Measurements from ENCODE around the gene RNF217.
"Not testable (repeated sequence)": the region's sequence is repeated elsewhere in the genome, so short reads cannot be mapped to it uniquely, and the experiment has no call there.

The RNF217 gene

DNA sequence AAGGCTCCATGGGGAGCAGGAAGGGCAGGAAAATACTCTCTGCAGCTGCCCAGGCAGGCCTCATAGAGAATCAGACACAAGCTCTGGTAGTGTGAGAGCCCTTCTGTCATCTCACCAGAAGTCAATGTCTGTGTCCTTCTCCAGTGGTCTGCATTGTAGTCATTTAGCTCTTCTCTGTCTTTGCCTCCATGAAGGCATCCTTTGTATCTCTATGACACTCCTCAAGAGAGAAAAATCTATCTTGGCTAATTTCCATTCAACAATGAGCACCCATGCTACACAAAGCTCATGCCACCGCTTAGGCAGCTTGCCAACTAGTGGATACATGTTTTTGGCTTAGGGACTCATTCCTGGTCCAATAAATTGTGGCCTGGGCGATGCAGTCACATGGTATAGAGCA, 92.1 kb downstream of the RNF217 start:
- DNase-seq (ENCODE audit: low spot score): no peak

DNA sequence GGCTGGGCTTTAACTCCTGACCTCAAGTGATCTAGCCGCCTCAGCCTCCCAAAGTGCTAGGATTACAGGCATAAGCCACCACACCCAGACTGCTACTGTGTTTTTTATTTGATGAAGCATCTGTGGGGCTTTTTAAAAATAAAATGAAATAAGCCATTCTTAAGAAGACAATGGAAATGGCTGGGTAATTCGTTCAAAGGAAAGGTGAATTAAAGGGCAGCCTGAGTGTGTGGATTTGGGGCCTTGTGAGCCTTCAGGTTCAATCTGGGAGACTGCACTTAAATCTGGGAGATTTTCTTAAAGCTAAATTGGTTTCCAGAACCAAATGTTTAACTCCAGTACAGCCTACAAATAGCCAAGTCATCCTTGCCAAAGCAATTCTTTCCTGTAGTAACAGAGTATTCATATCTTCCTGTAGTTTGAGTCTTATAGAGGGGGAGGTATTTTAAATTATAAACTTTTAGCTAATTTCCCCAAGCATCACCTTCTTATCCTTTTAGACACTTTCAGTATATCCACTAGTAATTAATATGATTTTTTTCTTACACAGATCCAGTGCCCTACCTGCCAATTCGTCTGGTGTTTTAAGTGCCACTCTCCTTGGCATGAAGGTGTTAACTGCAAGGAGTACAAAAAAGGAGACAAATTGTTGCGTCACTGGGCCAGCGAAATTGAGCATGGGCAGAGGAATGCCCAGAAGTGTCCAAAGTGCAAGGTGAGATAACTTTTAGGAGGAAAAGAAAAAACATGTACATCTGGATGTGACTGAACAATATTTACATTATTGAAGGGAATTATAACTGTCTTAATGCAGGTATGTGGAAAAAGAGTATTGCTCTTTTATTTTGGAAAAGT, 95.4 kb downstream of the RNF217 start:
- DNase-seq (ENCODE audit: low spot score): no peak

DNA sequence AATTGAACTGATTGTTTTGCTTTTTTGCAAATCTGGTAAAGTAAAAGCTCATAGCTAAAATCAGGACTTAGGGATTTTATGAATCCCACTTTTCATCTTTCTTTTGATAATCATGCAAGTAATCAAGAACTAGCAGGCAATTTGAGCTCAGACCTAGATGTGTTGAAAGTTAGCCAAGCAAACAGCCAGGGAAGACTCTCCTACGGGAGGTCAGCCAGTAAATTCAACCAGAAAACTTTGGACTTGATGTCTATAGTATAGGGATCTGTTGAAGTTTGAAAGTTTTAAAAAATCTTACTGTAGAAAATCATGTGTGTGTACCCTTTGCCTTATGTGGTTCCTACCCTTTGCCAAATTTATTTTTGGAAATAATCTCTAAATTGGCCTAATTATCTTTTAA, 96.3 kb downstream of the RNF217 start:
- no peak for DNase-seq (ENCODE audit: low spot score)

DNA sequence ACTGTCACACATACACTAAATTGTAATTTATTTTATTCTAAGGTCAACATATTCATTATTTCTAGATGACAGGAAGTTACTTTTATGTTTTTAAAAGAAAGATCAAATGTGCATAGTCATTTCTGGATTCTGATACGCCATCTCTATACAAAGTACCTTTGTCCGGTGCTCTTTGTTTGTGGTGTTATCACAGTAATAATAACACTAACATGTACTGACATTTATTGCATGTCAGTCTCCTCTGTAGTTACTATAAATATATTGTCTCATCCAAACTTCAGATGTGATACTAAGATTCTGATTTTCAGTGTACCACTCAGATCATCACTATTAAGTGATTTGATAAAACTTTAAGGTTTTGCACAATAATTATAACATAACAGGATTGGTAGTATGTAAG, 101.1 kb downstream of the RNF217 start:
- no peak for DNase-seq (ENCODE audit: low spot score)

DNA sequence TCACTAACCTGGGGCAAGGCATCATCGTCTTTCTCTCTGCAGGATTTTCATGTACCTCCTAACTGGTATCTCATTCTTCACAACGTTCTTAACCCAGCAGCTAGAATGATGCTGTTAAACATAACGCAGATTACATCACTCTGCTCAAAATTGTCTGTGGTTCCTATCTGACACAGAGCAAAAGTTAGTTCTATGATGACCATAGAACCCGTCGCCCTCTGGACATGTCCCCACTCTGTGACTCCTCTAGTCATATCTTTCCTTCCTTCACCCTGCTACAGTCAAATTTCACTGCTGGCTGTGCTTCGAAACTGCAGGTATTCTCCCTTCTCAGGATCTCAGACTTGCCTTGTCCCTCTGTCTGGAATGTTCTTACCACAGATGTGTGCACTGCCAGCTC, 103.9 kb downstream of the RNF217 start:
- DNase-seq (ENCODE audit: low spot score): no peak

GRCh38 chr6:125066964-125067363, 104.7 kb downstream of the RNF217 start:
- no peak for DNase-seq (ENCODE audit: low spot score)

GRCh38 chr6:125067552-125067951, 105.3 kb downstream of the RNF217 start:
- DNase-seq (ENCODE audit: low spot score): no peak

DNA sequence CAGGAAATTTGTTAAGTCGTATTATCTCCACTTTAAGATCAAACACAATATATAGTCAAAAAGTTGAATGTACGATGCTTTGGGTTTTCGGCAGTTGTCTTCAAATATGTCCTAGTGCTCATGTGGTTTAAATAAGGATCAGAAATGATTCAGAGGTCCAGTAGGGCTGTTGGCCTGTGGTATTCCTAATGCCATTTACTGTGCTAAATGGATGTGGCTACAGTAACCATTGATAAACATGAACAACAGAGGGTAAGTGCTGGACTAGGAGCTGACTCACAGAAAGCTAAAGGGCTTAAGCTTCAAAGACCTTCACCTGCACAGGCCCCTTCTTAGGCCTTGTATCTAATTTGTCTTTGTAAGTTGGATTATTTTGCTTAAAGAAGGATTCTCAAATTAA, 110.8 kb downstream of the RNF217 start:
- DNase-seq (ENCODE audit: low spot score): no peak

GRCh38 chr6:125074120-125074519, 111.9 kb downstream of the RNF217 start:
- DNase-seq (ENCODE audit: low spot score): no peak

- not testable (repeated sequence) for DNase-seq (ENCODE audit: low spot score)
Observed at GRCh38 chr6:125075073-125075472, 112.8 kb downstream of the RNF217 start.

- no peak for DNase-seq (ENCODE audit: low spot score)
Observed at GRCh38 chr6:125075741-125076481, 113.7 kb downstream of the RNF217 start.

- DNase-seq (ENCODE audit: low spot score): no peak
Observed at GRCh38 chr6:125076482-125076742, 114.2 kb downstream of the RNF217 start.

- DNase-seq (ENCODE audit: low spot score): no peak
Observed at GRCh38 chr6:125077453-125077852, 115.2 kb downstream of the RNF217 start.

DNA sequence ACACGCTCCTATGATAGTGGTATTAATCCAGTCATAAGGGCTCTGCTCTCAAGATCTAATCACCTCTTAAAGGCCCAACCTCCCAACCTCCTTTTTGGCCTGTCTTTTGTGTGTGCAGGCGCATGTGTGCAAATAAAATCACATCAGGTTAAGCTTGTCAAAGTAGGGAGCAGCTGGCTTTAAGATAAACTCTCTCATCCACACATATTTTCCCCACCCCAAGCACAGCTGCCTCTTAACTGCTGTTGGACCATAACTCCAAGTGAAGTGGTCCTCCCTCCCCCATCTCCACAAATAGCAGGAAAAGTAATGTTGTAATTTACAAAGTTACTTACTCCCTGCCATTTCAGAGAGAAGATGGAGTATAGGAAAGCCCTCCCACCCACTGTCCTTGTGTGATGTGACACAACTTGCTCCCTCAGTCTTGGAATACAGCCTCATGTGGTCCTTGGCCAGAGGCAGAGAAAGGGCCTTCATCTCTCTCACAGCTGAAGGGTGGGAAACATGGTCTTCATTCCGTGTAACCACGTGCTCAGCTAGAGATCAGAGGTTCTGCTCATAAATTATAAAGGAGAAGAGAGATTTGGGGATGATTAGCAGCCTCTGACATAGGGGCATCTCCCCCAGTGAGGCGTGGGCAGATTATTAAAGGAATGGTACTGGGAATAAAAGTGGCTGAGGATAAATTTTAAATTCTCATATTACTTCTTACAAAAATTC, 116.5 kb downstream of the RNF217 start:
- DNase-seq (ENCODE audit: low spot score): no peak

GRCh38 chr6:125082908-125083683, 120.9 kb downstream of the RNF217 start:
- no peak for DNase-seq (ENCODE audit: low spot score)

DNA sequence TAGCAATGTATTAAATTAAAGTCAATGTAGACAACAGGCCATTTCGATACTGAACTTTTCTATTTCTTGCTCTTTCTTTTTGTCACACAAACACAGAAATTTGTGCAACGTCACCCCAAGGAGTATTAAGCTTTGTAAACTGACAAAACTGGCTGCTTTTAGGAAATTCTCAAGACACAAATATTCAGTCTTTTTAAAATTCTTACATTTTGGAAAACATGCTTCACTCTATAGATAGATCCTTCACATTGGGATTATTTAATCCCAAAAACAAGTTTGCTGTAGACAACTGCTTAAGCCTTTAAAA, 121.4 kb downstream of the RNF217 start:
- no peak for DNase-seq (ENCODE audit: low spot score)

GRCh38 chr6:125086716-125087115, 124.5 kb downstream of the RNF217 start:
- DNase-seq (ENCODE audit: low spot score): no peak

GRCh38 chr6:125088963-125089362, 126.7 kb downstream of the RNF217 start:
- DNase-seq (ENCODE audit: low spot score): no peak

DNA sequence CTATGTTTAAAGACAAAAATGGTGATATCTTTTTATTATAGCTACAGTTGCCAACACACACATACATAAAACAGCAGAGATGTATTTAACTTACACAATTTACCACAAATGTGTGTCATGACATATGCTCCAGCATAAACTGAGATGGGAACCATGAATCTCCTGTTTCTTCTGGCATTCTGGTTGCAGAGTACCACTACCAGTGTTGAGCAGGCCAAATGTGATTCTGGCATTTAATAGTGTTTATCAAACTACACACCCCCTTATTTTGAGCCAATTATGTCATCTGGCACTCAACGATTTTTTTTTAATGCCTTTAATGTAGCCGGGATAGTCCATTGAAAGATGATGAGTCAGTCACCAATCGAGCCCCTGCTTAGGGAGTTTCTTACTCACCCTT, 132.3 kb downstream of the RNF217 start:
- DNase-seq (ENCODE audit: low spot score): no peak

DNA sequence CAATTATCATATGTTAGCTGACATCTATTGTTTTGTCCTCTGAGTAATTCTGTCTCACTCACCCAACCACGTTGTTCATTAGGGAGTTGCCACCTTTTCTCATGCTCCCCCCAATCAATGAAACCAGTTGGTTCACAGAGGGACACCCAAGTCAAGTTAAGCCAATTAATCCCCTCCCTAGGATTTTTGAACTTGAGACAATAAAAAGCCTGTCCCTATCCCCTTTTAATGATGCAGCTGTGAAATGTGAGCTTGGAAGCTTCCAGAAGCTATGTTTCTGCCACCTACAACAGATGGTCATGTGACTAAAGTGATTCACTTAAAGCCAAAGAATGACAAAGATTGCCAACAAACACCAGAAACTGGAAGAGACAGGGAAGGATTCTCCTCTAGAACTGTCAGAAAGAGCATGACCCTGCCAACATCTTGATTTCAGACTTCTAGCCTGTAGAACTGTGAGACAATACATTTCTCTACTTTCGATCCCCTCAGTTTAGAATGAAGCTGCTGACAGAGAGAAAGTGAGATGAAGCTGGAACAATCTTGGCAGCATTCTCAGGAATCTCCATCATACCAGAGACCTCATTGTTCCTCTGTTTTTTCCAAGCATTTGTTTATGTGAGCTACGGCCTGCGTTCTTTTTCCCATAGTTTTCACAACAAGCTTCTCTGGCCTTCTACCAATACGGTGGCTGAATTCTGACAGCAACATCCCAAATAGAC, 133.5 kb downstream of the RNF217 start:
- DNase-seq (ENCODE audit: low spot score): no peak

DNA sequence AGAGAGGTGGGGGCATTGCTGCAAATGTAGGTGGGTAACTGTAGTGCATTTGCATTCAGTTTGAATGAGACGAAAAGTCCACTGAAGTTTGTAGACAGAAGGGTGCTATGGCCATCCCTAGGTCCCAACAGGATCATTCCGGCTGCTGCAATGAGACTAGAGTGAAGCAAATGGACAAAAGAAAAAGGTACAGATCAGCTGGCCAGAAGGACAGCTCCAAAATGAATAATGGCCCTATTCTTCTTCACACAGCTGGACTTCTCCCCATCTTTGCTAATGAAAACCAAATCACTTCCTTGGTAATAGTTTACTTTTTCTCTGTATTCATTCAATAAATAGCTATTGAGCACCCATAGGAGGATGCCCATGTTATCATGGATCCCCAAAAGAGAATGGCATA, 134.9 kb downstream of the RNF217 start:
- DNase-seq (ENCODE audit: low spot score): no peak

DNA sequence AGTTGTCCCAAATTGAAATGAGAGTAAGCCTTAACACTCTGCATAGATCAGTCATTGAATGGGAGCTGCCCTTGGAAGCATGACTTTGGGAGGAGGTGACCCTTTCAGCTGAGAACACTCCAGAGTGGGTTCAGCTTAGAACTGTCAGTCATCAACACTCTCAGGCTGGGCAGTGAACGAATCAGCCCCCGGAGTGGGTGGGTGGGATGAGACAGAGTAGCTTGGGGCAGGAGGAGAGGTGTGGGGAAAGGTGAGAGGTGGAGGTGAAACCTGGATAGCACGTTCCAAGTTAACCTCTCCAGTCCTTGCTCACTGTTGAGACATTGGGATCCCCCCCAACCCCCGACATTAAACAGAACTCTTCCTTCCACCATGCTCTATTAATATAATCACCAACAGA, 136.0 kb downstream of the RNF217 start:
- no peak for DNase-seq (ENCODE audit: low spot score)
